ENCODE data around the gene C2orf92.

C2orf92 gene

GRCh38 chr2:97714084-97714949, 44.8 kb downstream of the C2orf92 start:
- Mint-ChIP-seq H3K4me1 (peaks cover 90% of the 10 kb centered on the region), H3K27me3 (no peaks in the 10 kb centered on the region), H3K27ac (peak overlapping the region; percentile 99), H3K9me3 (no peaks in the 10 kb centered on the region), H3K4me3 (peak overlapping the region; percentile 92 to 98)
- ATAC-seq (peak; percentile 22), DNase-seq (peak; percentile 43 to 61)

- H3K4me1 Mint-ChIP-seq: peaks cover 91% of the 10 kb centered on the region
- DNase-seq (no peak), ATAC-seq (peak; percentile 10)
- peak overlapping the region; percentile 99 for H3K27ac Mint-ChIP-seq
- H3K4me3 Mint-ChIP-seq: peak overlapping the region; percentile 92 to 98
- H3K27me3 Mint-ChIP-seq: no peaks in the 10 kb centered on the region
- no peaks in the 10 kb centered on the region for H3K9me3 Mint-ChIP-seq
Observed at GRCh38 chr2:97714950-97715652, 45.6 kb downstream of the C2orf92 start.

- Mint-ChIP-seq H3K9me3 (no peaks in the 10 kb centered on the region), H3K27me3 (no peaks in the 10 kb centered on the region), H3K4me3 (peak overlapping the region; percentile 92 to 98), H3K27ac (peak overlapping the region; percentile 27 to 95), H3K4me1 (peaks cover 91% of the 10 kb centered on the region)
- no peak for ATAC-seq
- DNase-seq: no peak
Observed at GRCh38 chr2:97715951-97716694, 46.6 kb downstream of the C2orf92 start.

GRCh38 chr2:97716695-97717612, 47.4 kb downstream of the C2orf92 start:
- peak overlapping the region; percentile 92 to 98 for H3K4me3 Mint-ChIP-seq
- H3K27ac Mint-ChIP-seq: peak overlapping the region; percentile 82 to 95
- no peaks in the 10 kb centered on the region for H3K9me3 Mint-ChIP-seq
- no peaks in the 10 kb centered on the region for H3K27me3 Mint-ChIP-seq
- DNase-seq (no peak), ATAC-seq (no peak)
- H3K4me1 Mint-ChIP-seq: peaks cover 85% of the 10 kb centered on the region

GRCh38 chr2:97717613-97717995, 48.1 kb downstream of the C2orf92 start:
- peak overlapping the region; percentile 92 to 98 for H3K4me3 Mint-ChIP-seq
- ATAC-seq: no peak
- H3K27ac Mint-ChIP-seq: peak overlapping the region; percentile 82 to 95
- H3K27me3 Mint-ChIP-seq: no peaks in the 10 kb centered on the region
- H3K9me3 Mint-ChIP-seq: no peaks in the 10 kb centered on the region
- DNase-seq: no peak
- peaks cover 81% of the 10 kb centered on the region for H3K4me1 Mint-ChIP-seq

GRCh38 chr2:97718051-97718882, 48.8 kb downstream of the C2orf92 start:
- ATAC-seq: peak; percentile 83
- peak overlapping the region; percentile 92 to 98 for H3K4me3 Mint-ChIP-seq
- no peaks in the 10 kb centered on the region for H3K27me3 Mint-ChIP-seq

GRCh38 chr2:97718942-97719341, 49.4 kb downstream of the C2orf92 start:
- peak; percentile 24 for ATAC-seq
- Mint-ChIP-seq H3K4me3 (peak overlapping the region; percentile 92 to 98), H3K9me3 (no peaks in the 10 kb centered on the region), H3K27me3 (no peaks in the 10 kb centered on the region), H3K4me1 (peaks cover 83% of the 10 kb centered on the region), H3K27ac (peak overlapping the region; percentile 2 to 95)
- peak in 1 of 2 donors; percentile 34 for DNase-seq

More at GRCh38 chr2:97718051-97718882, 48.8 kb downstream of the C2orf92 start:
- DNase-seq: peak; percentile 57 to 75
- H3K27ac Mint-ChIP-seq: peak overlapping the region; percentile 82 to 95
- H3K4me1 Mint-ChIP-seq: peaks cover 81% of the 10 kb centered on the region
- H3K9me3 Mint-ChIP-seq: no peaks in the 10 kb centered on the region

GRCh38 chr2:97719362-97720155, 50.0 kb downstream of the C2orf92 start:
- Mint-ChIP-seq H3K4me1 (peaks cover 89% of the 10 kb centered on the region), H3K4me3 (peak overlapping the region; percentile 92 to 98), H3K27me3 (no peaks in the 10 kb centered on the region), H3K27ac (peak overlapping the region; percentile 2 to 95), H3K9me3 (no peaks in the 10 kb centered on the region)
- no peak for ATAC-seq
- DNase-seq: no peak

- H3K4me3 Mint-ChIP-seq: peak overlapping the region; percentile 58 to 92
- H3K9me3 Mint-ChIP-seq: no peaks in the 10 kb centered on the region
- peak overlapping the region; percentile 19 to 92 for H3K27ac Mint-ChIP-seq
- H3K4me1 Mint-ChIP-seq: peaks cover 89% of the 10 kb centered on the region
- DNase-seq (no peak), ATAC-seq (no peak)
- no peaks in the 10 kb centered on the region for H3K27me3 Mint-ChIP-seq
Observed at GRCh38 chr2:97720746-97721145, 51.2 kb downstream of the C2orf92 start.

GRCh38 chr2:97722227-97722626, 52.7 kb downstream of the C2orf92 start:
- no peak overlapping the region for H3K27ac Mint-ChIP-seq
- H3K27me3 Mint-ChIP-seq: no peaks in the 10 kb centered on the region
- DNase-seq: no peak
- ATAC-seq: no peak
- peaks cover 0 to 10% of the 10 kb centered on the region in 2 donors for H3K9me3 Mint-ChIP-seq
- H3K4me1 Mint-ChIP-seq: peaks cover 89% of the 10 kb centered on the region
- H3K4me3 Mint-ChIP-seq: peak overlapping the region in 1 of 2 donors; percentile 9

GRCh38 chr2:97723156-97724072, 53.9 kb downstream of the C2orf92 start:
- ATAC-seq: no peak
- Mint-ChIP-seq H3K4me3 (no peak overlapping the region), H3K4me1 (peaks cover 89% of the 10 kb centered on the region), H3K27me3 (no peaks in the 10 kb centered on the region), H3K27ac (peak overlapping the region in 1 of 2 donors; percentile 85), H3K9me3 (peaks cover 0 to 21% of the 10 kb centered on the region in 2 donors)
- no peak for DNase-seq

- Mint-ChIP-seq H3K4me1 (peaks cover 89% of the 10 kb centered on the region), H3K27ac (peak overlapping the region in 1 of 2 donors; percentile 7)
Observed at GRCh38 chr2:97724073-97724410, 54.5 kb downstream of the C2orf92 start.

More at GRCh38 chr2:97724073-97724410, 54.5 kb downstream of the C2orf92 start:
- no peak overlapping the region for H3K4me3 Mint-ChIP-seq
- DNase-seq: no peak
- ATAC-seq: no peak
- peaks cover 2 to 21% of the 10 kb centered on the region in 2 donors for H3K9me3 Mint-ChIP-seq
- no peaks in the 10 kb centered on the region for H3K27me3 Mint-ChIP-seq

Measured in stimulated activated naive CD8-positive, alpha-beta T cell treated with anti-CD3 and anti-CD28 coated beads, Interleukin-15, amount 100 ng/mL, for 72 hours (primary cell).